PFSK-1 (cell line): ENCODE measurements around the gene FBXO22.

Experiments used
- POLR2AphosphoS5 ChIP-seq: IDR thresholded peaks from 2 replicates; pipeline ENCODE4 v1.6.1; 2012; ENCODE audit warnings: low read depth, mild to moderate bottlenecking, control low read depth, low read length, moderate library complexity
- SIN3A ChIP-seq: IDR thresholded peaks from 2 replicates; pipeline ENCODE4 v1.6.1; 2012; ENCODE audit warnings: mild to moderate bottlenecking, low read length, moderate library complexity, borderline replicate concordance; ENCODE audit not compliant: insufficient read depth
- TAF1 ChIP-seq: IDR thresholded peaks from 2 replicates; pipeline ENCODE4 v1.6.1; 2012; ENCODE audit warnings: low read length, control low read depth, borderline replicate concordance; ENCODE audit not compliant: insufficient read depth
- TF ChIP-seq, protein P1 (sequence below), 2 experiments: IDR thresholded peaks; 2 replicates each; pipeline versions ENCODE4 v1.6.1 to v1.8.0; 2011 to 2012; ENCODE audit warnings: low read depth in 2 of 2, low read length in 2 of 2, control low read depth in 1 of 2, inconsistent platforms in 1 of 2, mild to moderate bottlenecking in 1 of 2, moderate library complexity in 1 of 2; ENCODE audit not compliant: insufficient read depth in 1 of 2

DNA sequence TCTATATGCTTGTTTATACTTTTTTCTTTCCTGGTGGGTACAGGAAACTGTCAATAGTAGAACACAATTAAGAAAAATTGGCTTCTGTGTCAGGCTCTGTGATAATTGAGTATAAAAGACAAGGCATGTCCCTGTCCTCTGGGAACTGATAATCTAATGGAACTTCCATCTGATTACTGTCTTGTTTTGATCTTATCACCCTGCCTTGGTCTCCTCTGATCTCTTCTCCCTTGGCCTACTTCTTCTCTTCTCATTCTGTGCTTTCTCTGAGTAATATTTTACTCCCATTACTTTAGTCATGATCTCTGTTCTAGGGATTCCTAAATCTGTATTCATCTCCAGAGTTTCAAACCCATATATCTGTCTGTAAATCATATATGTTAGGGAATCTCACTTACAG is 45.8 kb upstream of the FBXO22 start:
- TF ChIP-seq POLR2AphosphoS5, result no peak
- TF ChIP-seq, protein P1, sequence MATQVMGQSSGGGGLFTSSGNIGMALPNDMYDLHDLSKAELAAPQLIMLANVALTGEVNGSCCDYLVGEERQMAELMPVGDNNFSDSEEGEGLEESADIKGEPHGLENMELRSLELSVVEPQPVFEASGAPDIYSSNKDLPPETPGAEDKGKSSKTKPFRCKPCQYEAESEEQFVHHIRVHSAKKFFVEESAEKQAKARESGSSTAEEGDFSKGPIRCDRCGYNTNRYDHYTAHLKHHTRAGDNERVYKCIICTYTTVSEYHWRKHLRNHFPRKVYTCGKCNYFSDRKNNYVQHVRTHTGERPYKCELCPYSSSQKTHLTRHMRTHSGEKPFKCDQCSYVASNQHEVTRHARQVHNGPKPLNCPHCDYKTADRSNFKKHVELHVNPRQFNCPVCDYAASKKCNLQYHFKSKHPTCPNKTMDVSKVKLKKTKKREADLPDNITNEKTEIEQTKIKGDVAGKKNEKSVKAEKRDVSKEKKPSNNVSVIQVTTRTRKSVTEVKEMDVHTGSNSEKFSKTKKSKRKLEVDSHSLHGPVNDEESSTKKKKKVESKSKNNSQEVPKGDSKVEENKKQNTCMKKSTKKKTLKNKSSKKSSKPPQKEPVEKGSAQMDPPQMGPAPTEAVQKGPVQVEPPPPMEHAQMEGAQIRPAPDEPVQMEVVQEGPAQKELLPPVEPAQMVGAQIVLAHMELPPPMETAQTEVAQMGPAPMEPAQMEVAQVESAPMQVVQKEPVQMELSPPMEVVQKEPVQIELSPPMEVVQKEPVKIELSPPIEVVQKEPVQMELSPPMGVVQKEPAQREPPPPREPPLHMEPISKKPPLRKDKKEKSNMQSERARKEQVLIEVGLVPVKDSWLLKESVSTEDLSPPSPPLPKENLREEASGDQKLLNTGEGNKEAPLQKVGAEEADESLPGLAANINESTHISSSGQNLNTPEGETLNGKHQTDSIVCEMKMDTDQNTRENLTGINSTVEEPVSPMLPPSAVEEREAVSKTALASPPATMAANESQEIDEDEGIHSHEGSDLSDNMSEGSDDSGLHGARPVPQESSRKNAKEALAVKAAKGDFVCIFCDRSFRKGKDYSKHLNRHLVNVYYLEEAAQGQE (IDR thresholded peaks at IDR 0.05; ENCODE audit: insufficient read depth in 1 of 2, low read depth in 2 of 2, low read length in 2 of 2), result no peak
- no peak for TF ChIP-seq SIN3A
- no peak for TF ChIP-seq TAF1
